Keratinocyte (primary cell): ENCODE measurements around the gene ACAN.

ENCODE experiments used
- CTCF ChIP-seq, 3 experiments: IDR thresholded peaks in 1 of 3; conservative IDR thresholded peaks in 1 of 3; optimal IDR thresholded peaks in 1 of 3; 2 replicates in 2 of 3; 3 replicates in 1 of 3; pipeline versions ENCODE3 to v1.5.1; 2011; ENCODE audit warnings: low read length in 3 of 3, mild to moderate bottlenecking in 3 of 3, moderate library complexity in 2 of 3, control low read depth in 1 of 3, inconsistent platforms in 1 of 3; ENCODE audit not compliant: insufficient read depth in 2 of 3; ENCODE audit errors: extremely low read depth in 1 of 3
- EZH2 ChIP-seq: IDR thresholded peaks from one replicate; pipeline ENCODE4 v1.6.1; 2012; ENCODE audit warnings: inconsistent platforms, mild to moderate bottlenecking, low read length, moderate library complexity

- TF ChIP-seq CTCF (optimal IDR thresholded peaks at IDR 0.05 in 1 of 3, IDR thresholded peaks at IDR 0.05 in 1 of 3, conservative IDR thresholded peaks at IDR 0.05 in 1 of 3; ENCODE audit: extremely low read depth in 1 of 3, insufficient read depth in 2 of 3, low read length in 3 of 3) (no peak), EZH2 (no peak)
Observed at GRCh38 chr15:88897142-88897455, 93.9 kb downstream of the ACAN start.
